Nephron (organoid): ENCODE data around the gene CDC16.

Source experiments
- H3K27ac Mint-ChIP-seq, 3 experiments: 2 replicates each; pipeline ENCODE4 v1.8.0; 2020; ENCODE audit warnings: mixed read lengths in 3 of 3, mild to moderate bottlenecking in 2 of 3, moderate library complexity in 1 of 3
- H3K27me3 Mint-ChIP-seq: 2 replicates; pipeline ENCODE4 v1.8.0; 2021; ENCODE audit warnings: low read depth, mild to moderate bottlenecking, moderate library complexity, mixed read lengths
- H3K36me3 Mint-ChIP-seq: 2 replicates; pipeline ENCODE4 v1.8.0; 2020; ENCODE audit warnings: low read depth, mixed read lengths
- H3K4me1 Mint-ChIP-seq: 2 replicates; pipeline ENCODE4 v1.8.0; 2020; ENCODE audit warnings: mixed read lengths
- H3K4me3 Mint-ChIP-seq, 3 experiments: 2 replicates each; pipeline ENCODE4 v1.8.0; 2020; ENCODE audit warnings: mild to moderate bottlenecking in 3 of 3, mixed read lengths in 3 of 3, moderate library complexity in 2 of 3
- H3K9me3 Mint-ChIP-seq: 2 replicates; pipeline ENCODE4 v1.8.0; 2020; ENCODE audit warnings: mixed read lengths
- CTCF ChIP-seq, 3 experiments: fragments of 200-600 bp; sonication (generic); IDR thresholded peaks; one replicate each; pipeline ENCODE4 v1.5.0; 2021; ENCODE audit warnings: antibody characterized with exemption in 3 of 3; ENCODE audit not compliant: unreplicated experiment in 3 of 3

The CDC16 gene

DNA sequence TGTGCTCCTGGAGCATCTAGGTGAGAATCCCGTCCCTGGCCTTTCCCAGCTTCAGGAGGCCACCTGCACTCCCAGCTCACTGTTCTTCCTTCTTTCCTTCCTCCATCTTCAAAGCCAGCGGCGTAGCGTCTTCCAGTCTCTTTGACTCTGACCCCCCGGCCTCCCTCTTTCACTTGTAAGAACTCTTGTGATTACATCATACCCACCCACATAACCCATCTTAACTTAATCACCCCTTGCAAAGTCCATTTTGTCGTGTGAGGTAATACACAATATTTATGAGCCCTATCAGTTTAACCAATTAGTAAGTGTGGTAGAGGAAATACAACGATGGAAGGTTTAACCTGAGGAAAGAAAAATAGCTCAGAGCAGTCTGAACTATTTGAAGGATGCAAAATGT is 4.6 kb upstream of the CDC16 start:
- TF ChIP-seq CTCF (IDR thresholded peaks at IDR 0.05; ENCODE audit: unreplicated experiment in 3 of 3) = no peak
- Mint-ChIP-seq H3K4me1 (peaks cover 3% of the 10 kb centered on the region), H3K4me3 (no peak overlapping the region), H3K27me3 (peaks cover 60% of the 10 kb centered on the region), H3K9me3 (no peaks in the 10 kb centered on the region), H3K36me3 (no peaks in the 10 kb centered on the region), H3K27ac (peak overlapping the region in 2 of 3 experiments; percentile 2 to 61)

GRCh38 chr13:114230575-114230974 is 4.1 kb upstream of the CDC16 start:
- H3K4me1 Mint-ChIP-seq = peaks cover 7% of the 10 kb centered on the region
- H3K36me3 Mint-ChIP-seq = no peaks in the 10 kb centered on the region
- H3K9me3 Mint-ChIP-seq = no peaks in the 10 kb centered on the region
- H3K27ac Mint-ChIP-seq = no peak overlapping the region
- TF ChIP-seq CTCF (IDR thresholded peaks at IDR 0.05; ENCODE audit: unreplicated experiment in 3 of 3) = no peak
- peak overlapping the region in 1 of 3 experiments; percentile 12 for H3K4me3 Mint-ChIP-seq
- H3K27me3 Mint-ChIP-seq = peaks cover 60% of the 10 kb centered on the region

GRCh38 chr13:114231886-114232285 is 2.8 kb upstream of the CDC16 start:
- Mint-ChIP-seq H3K27ac (no peak overlapping the region), H3K4me1 (peaks cover 15% of the 10 kb centered on the region), H3K4me3 (peak overlapping the region; percentile 2 to 43 (median 19)), H3K27me3 (peaks cover 55% of the 10 kb centered on the region), H3K9me3 (no peaks in the 10 kb centered on the region), H3K36me3 (no peaks in the 10 kb centered on the region)
- TF ChIP-seq CTCF (IDR thresholded peaks at IDR 0.05; ENCODE audit: unreplicated experiment in 3 of 3) = no peak

DNA sequence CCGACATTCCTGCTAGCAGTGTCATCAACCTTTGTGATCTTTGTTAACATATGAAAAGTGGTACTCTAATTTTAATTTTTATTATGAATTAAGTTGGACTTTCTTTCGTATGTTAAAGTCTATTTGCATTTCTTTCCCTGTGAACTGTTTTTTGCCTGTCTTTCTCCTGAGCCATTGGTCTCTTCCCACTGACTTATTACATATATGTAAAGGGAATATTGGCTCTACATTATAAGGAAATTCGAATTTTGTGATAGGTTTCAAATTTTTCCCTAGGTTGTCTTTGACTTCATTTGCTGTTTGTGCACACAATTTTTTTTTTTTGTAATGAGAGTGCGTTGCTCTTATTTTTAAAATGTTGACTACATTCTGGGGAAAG is 442 bp upstream of the CDC16 start:
- Mint-ChIP-seq H3K27me3 (peaks cover 34% of the 10 kb centered on the region), H3K36me3 (peaks cover 16% of the 10 kb centered on the region), H3K9me3 (no peaks in the 10 kb centered on the region), H3K27ac (peak overlapping the region; percentile 73 to 89 (median 80)), H3K4me3 (peak overlapping the region; percentile 89 to 98 (median 90)), H3K4me1 (peaks cover 20% of the 10 kb centered on the region)
- no peak for TF ChIP-seq CTCF (IDR thresholded peaks at IDR 0.05; ENCODE audit: unreplicated experiment in 3 of 3)

DNA sequence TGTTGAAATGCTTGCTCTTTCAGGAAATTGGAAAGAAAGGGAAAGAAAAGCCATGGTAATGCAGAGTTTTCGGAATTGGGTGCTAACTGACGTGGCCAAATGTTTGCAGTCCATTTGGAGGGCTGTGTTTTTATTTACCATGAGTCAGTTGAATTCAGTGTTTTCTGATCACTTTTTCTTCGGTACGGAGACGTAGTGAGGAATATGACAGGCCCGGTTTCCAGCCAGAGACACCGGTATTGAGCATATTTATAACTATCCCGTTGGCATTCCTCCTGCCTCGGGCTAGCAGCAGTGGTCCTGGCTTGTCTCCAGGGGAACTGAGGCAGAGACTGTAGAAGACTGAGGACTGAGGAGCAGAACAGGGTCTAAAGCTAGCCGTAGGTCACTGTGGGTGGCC is 1.0 kb downstream of the CDC16 start:
- H3K36me3 Mint-ChIP-seq = peaks cover 23% of the 10 kb centered on the region
- H3K27ac Mint-ChIP-seq = peak overlapping the region; percentile 86 to 90 (median 88)
- H3K4me1 Mint-ChIP-seq = peaks cover 20% of the 10 kb centered on the region
- no peak for TF ChIP-seq CTCF (IDR thresholded peaks at IDR 0.05; ENCODE audit: unreplicated experiment in 3 of 3)
- H3K27me3 Mint-ChIP-seq = peaks cover 20% of the 10 kb centered on the region
- peak overlapping the region; percentile 89 to 98 (median 90) for H3K4me3 Mint-ChIP-seq
- H3K9me3 Mint-ChIP-seq = no peaks in the 10 kb centered on the region

DNA sequence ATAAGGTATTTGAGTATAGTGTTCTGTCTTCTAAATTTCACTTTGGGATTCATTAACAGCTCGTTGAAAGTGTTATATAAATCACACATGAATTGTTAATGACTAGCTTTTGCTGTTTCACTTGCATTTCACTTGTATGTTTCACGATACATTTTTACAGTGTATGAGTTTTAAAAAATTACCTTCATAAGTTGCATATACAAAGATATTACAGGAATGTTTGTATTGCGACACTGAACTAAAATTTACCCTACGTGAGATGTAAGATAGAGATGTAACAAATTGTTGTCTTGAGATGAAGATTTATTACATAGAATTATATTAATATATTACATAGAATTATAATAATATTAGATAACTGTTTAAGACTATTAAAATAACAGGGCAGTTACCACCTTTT is 1.5 kb downstream of the CDC16 start:
- H3K27me3 Mint-ChIP-seq = peaks cover 16% of the 10 kb centered on the region
- TF ChIP-seq CTCF (IDR thresholded peaks at IDR 0.05; ENCODE audit: unreplicated experiment in 3 of 3) = no peak
- H3K4me3 Mint-ChIP-seq = peak overlapping the region; percentile 89 to 98 (median 90)
- H3K9me3 Mint-ChIP-seq = no peaks in the 10 kb centered on the region
- H3K4me1 Mint-ChIP-seq = peaks cover 20% of the 10 kb centered on the region
- H3K36me3 Mint-ChIP-seq = peaks cover 28% of the 10 kb centered on the region
- peak overlapping the region; percentile 86 to 90 (median 88) for H3K27ac Mint-ChIP-seq
